ENCODE results near the gene PEMT.

The PEMT gene

DNA sequence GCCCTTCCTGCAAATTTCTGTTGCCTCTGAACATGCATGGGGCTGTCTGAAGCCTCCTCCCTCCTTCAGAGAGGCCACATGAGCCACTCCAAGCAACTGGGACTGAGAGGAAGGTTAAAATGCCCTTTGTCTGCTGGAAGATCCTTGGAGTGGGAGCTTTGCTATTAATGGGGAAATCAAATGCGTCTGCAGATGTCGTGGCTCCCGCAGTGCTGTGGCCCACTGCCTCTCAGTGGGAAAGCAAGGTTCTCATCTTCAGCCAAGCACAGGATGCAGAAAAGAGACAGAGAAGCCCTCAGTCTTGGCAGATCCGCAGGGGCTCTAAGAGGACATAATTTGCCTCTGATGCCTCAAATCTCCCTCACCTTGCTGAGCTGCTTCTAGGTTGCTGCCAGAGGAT lies 34.8 kb downstream of the PEMT start:
- TF ChIP-seq EZH2 (IDR thresholded peaks at IDR 0.05; ENCODE audit: borderline replicate concordance, low read length) (no peak), CTCF (IDR thresholded peaks at IDR 0.05; ENCODE audit: low read length) (no peak)
- Histone ChIP-seq H3K9ac (ENCODE audit: low read length) (no peak overlapping the region), H3K27me3 (ENCODE audit: insufficient read depth, low read length) (no peaks in the 10 kb centered on the region), H3K4me3 (ENCODE audit: low read depth, low read length, poor library complexity, severe bottlenecking) (no peak overlapping the region), H3K9me2 (ENCODE audit: low read depth, low read length) (no peaks in the 10 kb centered on the region), H3K79me2 (ENCODE audit: insufficient read depth, low read length) (no peaks in the 10 kb centered on the region), H3K36me3 (ENCODE audit: insufficient read depth, low read length) (no peaks in the 10 kb centered on the region), H3K4me1 (ENCODE audit: insufficient read depth, low read length, severe bottlenecking) (peaks cover 1% of the 10 kb centered on the region), H3K9me3 (ENCODE audit: low read length) (no peaks in the 10 kb centered on the region), H3K4me2 (ENCODE audit: low read length) (no peak overlapping the region), H2AFZ (ENCODE audit: low read length) (no peak overlapping the region), H3K27ac (ENCODE audit: low read depth, low read length, poor library complexity, severe bottlenecking) (no peak overlapping the region), H4K20me1 (ENCODE audit: insufficient read depth, low read length) (no peaks in the 10 kb centered on the region), H3F3A (ENCODE audit: insufficient read depth, low read length) (no peaks in the 10 kb centered on the region)

DNA sequence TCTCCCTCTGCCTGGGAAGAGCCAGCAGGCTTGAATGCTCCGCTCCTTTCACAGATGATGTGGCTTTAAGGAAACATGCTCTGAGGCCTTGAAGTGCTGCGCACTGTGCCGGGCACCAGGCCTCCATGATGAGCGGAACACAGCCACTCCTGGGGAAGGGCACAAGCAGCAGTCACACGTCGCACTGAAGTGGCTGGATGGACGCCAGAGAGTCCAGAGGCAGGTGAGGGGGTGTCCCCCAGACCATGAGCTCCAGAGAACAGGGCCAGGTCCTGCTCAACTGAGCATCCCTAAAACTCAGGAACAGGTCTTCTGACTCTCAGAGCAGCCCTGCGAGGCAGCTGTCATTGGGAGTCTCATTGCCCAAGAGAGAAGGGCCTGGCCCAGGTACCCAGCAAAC lies 35.6 kb downstream of the PEMT start:
- no peak overlapping the region for H3K4me3 ChIP-seq (ENCODE audit: low read depth, low read length, poor library complexity, severe bottlenecking)
- H4K20me1 ChIP-seq (ENCODE audit: insufficient read depth, low read length) = no peaks in the 10 kb centered on the region
- H3K36me3 ChIP-seq (ENCODE audit: insufficient read depth, low read length) = no peaks in the 10 kb centered on the region
- H3K9me2 ChIP-seq (ENCODE audit: low read depth, low read length) = no peaks in the 10 kb centered on the region
- H2AFZ ChIP-seq (ENCODE audit: low read length) = no peak overlapping the region
- no peaks in the 10 kb centered on the region for H3K4me1 ChIP-seq (ENCODE audit: insufficient read depth, low read length, severe bottlenecking)
- H3K27me3 ChIP-seq (ENCODE audit: insufficient read depth, low read length) = no peaks in the 10 kb centered on the region
- H3F3A ChIP-seq (ENCODE audit: insufficient read depth, low read length) = no peaks in the 10 kb centered on the region
- H3K4me2 ChIP-seq (ENCODE audit: low read length) = no peak overlapping the region
- H3K27ac ChIP-seq (ENCODE audit: low read depth, low read length, poor library complexity, severe bottlenecking) = no peak overlapping the region
- no peaks in the 10 kb centered on the region for H3K79me2 ChIP-seq (ENCODE audit: insufficient read depth, low read length)
- no peak overlapping the region for H3K9ac ChIP-seq (ENCODE audit: low read length)
- TF ChIP-seq CTCF (IDR thresholded peaks at IDR 0.05; ENCODE audit: low read length) (no peak), EZH2 (IDR thresholded peaks at IDR 0.05; ENCODE audit: borderline replicate concordance, low read length) (no peak)
- no peaks in the 10 kb centered on the region for H3K9me3 ChIP-seq (ENCODE audit: low read length)

GRCh38 chr17:17555151-17555550 lies 36.4 kb downstream of the PEMT start:
- no peaks in the 10 kb centered on the region for H3K27me3 ChIP-seq (ENCODE audit: insufficient read depth, low read length)
- no peaks in the 10 kb centered on the region for H3K79me2 ChIP-seq (ENCODE audit: insufficient read depth, low read length)
- TF ChIP-seq EZH2 (IDR thresholded peaks at IDR 0.05; ENCODE audit: borderline replicate concordance, low read length) (no peak), CTCF (IDR thresholded peaks at IDR 0.05; ENCODE audit: low read length) (no peak)
- H3K9me3 ChIP-seq (ENCODE audit: low read length) = no peaks in the 10 kb centered on the region
- no peak overlapping the region for H3K4me3 ChIP-seq (ENCODE audit: low read depth, low read length, poor library complexity, severe bottlenecking)
- no peaks in the 10 kb centered on the region for H4K20me1 ChIP-seq (ENCODE audit: insufficient read depth, low read length)
- no peak overlapping the region for H3K27ac ChIP-seq (ENCODE audit: low read depth, low read length, poor library complexity, severe bottlenecking)
- no peaks in the 10 kb centered on the region for H3F3A ChIP-seq (ENCODE audit: insufficient read depth, low read length)
- H3K9me2 ChIP-seq (ENCODE audit: low read depth, low read length) = no peaks in the 10 kb centered on the region
- no peak overlapping the region for H3K4me2 ChIP-seq (ENCODE audit: low read length)
- no peak overlapping the region for H2AFZ ChIP-seq (ENCODE audit: low read length)
- H3K9ac ChIP-seq (ENCODE audit: low read length) = no peak overlapping the region
- H3K36me3 ChIP-seq (ENCODE audit: insufficient read depth, low read length) = no peaks in the 10 kb centered on the region
- H3K4me1 ChIP-seq (ENCODE audit: insufficient read depth, low read length, severe bottlenecking) = no peaks in the 10 kb centered on the region
